GM21619 (cell line): ENCODE results near the gene RAB22A.
"Not testable (repeated sequence)": the region's sequence is repeated elsewhere in the genome, so short reads cannot be mapped to it uniquely, and the experiment has no call there.

Experiments
- ATAC-seq: cut with Tn5 transposase; IDR thresholded peaks from one replicate; pipeline ENCODE4 v1.9.1; 2021; ENCODE audit not compliant: unreplicated experiment

The RAB22A gene

DNA sequence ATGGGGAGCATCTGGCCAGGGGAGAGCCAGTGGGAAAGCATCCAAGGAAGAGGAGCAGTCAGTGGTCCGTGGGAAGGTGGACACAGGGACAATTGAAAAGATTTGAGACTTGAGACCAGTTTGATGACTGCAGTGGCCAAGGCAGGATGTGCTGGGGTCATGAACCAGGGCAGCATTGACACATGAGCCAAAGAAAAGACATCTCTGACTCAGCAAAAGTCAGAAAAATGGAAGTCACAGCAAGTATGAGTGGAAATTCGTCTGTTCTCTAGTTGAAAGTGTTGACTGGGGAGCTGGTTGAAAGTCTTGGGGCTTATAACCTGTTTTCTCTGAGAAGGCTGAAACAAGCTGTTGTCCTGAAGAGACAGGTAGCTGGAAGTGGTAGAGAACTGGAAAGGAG lies 31.3 kb downstream of the RAB22A start:
- no peak for ATAC-seq

DNA sequence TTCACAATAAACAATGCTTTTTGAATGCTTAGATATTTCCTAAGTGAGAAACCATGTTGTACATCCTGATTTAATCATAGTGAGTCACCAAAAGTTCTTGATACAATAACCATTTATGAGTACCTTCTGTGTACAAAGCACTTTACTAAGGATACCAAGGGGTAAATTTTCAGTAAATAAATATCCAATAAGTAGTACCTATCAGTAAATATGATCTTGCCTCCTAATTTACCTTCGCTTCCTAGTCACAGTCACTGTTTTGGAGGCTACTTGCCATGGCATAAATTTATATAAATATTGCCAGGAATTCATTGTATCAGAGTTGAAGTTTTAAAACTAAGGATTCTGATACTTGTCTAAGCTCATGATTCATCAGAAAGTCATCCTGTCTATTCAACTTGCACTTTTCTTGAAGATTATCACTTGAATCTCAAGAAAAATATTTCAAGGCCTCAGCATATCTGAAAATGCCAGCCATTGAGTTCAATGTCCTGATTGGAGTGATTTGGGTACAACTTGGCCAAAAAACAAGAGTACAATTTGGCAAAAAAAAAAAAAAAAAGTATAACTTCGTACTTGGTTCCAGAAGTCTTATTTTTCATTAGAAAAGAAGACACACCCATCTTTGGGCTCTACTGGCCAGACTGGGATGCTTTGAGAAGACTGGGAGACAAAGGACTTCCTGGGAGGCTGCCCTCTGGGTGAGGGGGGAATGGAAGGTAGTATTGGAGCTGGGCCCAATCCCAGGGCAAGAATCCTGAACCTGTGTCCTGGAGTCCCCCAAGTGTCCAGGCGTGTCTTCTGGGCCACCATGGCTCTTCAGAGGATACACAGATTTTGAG lies 32.8 kb downstream of the RAB22A start:
- ATAC-seq = no peak

DNA sequence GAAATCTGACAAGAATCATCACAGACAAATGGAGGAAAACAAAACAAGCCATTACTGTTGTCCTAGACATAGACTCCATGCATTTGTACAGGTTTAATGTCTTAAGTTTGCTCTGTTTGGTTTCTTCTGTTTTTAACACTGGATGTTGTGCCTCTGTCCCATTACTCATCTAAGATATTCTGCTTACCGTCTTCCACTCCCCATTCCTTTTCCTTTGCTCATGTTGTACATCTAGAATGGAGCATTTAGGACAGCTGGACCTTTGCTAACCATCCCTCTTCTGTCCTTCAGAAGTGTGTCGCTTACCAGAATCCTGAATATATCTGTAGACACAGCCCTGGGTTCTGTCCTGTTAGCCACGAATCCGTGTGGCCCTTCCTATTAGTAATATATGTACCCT lies 35.2 kb downstream of the RAB22A start:
- ATAC-seq = no peak

DNA sequence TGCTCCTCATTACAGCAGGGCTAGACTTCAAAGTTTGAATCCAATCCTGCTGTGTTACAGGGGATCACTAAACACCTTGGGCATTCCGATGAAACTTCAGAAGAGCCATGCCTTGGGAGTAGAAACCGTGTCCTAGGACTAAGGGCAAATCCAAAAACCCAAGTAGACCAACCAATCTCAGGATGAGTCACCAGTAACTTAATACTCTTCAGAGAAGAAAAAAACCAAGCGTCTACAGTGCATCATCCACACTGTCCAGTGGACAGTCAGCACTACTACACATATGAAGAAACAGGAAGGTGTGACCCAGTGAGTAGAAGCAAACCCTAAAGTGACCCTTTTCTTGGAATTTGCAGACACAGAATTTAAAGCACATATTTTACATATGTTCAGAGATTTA lies 40.1 kb downstream of the RAB22A start:
- no peak for ATAC-seq

DNA sequence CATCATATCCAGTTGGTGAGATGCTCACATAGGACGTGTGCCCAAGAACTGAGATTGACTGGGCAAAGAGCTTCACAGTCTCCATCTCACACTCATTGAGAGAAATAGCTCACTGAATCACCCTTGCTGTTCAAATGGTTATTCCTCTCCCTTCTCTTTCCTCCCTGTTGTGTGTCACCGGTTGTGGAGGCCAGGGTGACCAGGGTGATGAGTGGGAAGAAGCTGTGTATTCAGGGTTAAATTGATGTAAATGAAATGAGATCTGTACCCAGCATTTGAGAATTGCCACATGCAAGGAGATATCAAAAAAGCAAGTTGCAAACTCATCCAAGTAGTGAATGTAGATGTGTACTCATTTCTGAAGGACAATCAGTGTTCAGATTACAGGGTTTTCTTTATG lies 43.0 kb downstream of the RAB22A start:
- no peak for ATAC-seq

DNA sequence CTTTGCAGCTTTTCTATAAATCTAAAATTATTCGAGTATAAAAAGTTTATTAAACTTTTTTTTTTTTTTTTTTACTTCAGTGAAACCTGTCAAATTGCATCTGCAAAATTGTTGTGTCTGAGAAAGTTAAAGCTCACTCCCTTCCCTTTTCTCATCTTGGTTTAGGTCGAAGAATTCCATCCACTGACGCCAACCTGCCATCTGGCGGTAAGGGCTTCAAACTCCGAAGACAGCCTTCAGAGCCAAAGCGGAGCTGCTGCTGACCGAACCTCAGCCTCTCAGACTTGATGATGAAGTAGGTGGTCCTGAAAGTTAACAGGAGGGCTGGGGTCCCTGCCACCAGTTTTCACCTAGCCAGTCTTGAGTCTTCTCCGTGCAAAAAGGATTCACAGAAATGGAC lies 49.9 kb downstream of the RAB22A start:
- ATAC-seq = no peak

DNA sequence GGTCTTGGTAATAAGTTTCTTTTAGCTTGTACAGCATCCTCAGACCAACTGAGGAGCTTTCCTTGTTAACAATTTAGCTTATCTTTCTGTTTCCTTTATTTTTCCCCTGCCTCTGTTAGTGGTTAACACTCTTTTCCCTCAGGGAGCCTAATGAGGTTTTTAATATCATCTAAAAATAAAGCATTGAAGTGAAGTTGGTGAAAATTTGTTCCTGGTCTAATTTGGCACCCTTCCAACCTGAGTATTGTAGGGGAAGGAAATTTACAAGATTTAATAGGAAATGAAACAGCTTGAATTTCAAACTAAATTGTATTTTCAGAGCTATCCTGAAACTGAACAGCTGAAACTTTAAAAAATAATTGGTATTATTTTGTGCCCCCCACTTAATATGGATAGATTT lies 51.4 kb downstream of the RAB22A start:
- no peak for ATAC-seq

DNA sequence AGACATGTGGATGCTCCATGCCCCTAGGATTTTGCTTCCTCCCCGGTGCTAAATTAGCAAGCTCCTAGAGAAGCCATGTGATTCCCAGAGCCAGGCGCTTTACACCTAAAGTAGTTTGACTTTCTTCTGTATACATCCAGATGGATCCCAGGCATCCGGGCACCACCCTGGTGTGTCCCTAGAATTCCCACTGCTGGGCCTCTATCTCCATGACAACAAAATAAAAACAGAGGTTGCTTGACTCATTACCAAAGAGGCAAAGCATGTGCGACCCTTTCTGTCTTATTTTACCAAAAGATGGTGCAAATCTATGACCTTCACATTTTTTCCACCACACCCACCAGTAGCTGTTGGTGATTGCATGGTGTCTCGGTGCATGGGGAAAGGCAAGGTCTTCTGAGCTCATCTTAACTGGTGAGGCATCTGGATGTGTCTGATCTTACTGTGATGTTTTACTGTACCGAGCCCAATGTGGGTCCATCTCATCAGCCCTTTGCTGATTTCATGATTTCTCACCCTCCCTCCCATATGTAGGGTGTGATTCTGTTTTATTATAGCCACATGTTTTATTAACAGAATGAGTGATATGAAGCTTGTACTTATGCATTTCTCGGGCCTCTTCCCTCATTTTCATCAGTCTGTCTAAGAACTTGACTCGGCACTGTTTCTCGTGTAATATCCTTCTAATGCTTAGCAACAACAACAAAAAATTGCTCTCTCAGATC lies 52.1 kb downstream of the RAB22A start:
- no peak for ATAC-seq

DNA sequence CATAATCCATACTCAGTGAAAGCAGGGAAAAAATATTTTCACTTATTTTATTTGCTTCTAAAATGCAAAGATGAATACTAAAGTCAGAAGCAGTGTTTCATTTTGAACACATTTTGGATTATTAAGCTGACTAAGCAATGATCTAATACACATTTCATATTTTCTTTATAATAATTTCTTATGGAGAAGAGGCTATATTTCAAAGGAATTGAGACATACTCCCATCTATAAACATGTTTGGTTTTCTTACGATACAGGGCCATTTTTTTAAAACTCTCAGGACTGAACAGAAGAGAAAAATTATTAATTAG lies 52.6 kb downstream of the RAB22A start:
- ATAC-seq = no peak

DNA sequence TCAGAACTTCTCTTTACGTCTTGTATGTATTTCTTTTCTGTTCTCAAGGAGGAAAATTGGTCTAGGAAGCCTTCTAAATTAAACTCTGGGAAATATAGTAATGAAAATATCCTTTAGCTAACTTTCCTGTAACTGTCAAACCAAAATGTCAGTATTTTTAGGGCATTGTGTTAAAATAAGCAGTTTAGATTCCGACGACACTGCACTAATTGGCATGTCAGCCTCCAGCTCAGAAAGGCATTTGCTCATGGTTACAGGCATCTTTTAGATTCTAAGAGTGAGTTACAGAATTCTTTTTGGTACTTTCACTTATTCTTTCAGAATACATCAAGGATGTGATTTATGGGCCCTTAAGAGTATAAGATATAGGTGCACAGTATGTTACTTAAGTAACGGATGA lies 53.5 kb downstream of the RAB22A start:
- no peak for ATAC-seq

DNA sequence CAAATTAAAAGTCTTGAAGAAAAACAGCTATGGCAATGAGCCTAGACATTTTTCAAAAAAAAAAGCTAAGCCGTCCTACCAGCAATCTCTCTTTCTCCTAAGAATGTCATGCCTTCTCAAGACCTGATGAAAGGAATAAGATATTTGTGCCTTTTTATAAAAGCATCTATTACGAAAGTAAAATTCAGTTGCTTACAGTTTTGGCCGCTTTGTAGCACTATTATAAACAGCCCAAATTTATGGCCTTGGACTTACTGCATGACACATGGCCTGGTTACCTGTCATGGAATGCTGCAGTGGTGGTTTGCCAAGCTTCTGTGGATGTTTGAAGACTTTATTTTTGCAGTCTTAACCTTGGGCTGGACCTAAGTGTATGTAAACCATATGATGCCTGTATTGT lies 57.4 kb downstream of the RAB22A start:
- no peak for ATAC-seq

DNA sequence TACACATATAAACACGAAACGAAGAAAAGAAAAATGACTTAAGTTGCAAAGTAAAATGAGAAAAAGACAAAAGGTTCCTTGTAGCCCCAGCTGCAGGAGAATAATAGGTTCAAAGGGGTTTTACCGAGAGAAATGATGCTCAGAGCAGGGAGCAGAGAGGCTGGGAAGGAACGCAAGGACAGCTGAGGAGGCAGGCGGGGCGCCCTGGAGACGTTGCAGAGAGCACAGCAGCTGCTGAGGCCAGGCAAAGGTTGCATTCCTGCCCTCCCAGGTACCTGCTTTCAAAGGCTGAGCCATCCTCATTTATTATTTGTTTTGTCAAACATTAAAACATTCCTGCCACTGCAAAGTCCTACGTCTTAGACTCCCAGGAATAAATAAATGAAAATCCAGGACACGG lies 63.3 kb downstream of the RAB22A start:
- no peak for ATAC-seq

DNA sequence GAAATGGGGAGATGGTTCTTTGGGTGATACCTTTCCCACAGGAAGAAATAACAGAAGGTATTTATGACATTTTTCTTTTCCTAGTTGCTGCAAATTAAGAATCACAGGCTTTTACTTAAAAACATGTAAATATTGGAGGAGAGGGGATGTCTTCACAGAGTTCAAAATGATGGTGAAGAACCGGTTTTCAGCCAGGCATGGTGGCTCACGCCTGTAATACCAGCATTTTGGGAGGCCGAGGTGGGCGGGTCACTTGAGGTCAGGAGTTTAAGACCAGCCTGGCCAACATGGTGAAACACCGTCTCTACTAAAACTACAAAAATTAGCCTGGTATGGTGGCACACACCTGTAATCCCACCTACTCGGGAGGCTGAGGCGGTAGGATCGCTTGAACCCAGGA lies 63.8 kb downstream of the RAB22A start:
- ATAC-seq = not testable (repeated sequence)

DNA sequence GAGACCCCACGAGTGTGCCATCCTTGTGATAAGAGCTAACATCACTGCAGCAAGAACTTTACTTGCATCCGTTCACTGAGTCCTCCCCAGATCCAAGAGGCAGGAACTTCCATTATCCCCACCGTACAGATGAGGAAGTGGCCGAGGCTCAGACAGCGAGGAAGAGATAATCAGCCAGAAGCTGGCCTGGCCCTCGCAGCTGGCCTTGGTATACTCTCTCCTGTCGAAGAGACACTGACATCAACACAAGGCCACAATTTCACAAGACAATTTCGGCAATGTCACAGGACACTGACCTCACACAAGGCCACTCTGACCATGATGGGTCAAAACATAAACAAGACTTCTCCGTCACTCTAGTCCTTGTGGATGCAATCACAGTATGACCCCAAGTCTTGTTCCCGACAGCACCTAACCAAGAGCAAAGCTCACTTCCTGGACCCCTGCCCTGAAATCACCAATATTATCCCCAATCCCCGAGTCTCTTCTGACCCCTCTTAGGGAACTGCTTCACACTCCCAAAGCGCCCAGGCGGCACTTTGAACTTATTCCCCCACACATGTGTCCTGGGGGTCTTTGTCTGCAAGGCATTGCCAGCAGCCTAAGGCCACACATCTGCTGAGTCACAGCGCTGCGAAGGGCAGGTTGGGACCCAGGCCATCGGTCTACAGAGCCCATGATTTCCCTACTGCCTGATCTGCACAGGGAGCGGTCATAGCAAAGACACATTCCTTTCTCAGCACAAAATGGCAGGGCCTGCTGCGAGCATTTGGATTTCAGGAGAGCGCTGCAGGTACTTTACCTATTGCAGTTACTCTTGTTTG lies 64.7 kb downstream of the RAB22A start:
- ATAC-seq = no peak

DNA sequence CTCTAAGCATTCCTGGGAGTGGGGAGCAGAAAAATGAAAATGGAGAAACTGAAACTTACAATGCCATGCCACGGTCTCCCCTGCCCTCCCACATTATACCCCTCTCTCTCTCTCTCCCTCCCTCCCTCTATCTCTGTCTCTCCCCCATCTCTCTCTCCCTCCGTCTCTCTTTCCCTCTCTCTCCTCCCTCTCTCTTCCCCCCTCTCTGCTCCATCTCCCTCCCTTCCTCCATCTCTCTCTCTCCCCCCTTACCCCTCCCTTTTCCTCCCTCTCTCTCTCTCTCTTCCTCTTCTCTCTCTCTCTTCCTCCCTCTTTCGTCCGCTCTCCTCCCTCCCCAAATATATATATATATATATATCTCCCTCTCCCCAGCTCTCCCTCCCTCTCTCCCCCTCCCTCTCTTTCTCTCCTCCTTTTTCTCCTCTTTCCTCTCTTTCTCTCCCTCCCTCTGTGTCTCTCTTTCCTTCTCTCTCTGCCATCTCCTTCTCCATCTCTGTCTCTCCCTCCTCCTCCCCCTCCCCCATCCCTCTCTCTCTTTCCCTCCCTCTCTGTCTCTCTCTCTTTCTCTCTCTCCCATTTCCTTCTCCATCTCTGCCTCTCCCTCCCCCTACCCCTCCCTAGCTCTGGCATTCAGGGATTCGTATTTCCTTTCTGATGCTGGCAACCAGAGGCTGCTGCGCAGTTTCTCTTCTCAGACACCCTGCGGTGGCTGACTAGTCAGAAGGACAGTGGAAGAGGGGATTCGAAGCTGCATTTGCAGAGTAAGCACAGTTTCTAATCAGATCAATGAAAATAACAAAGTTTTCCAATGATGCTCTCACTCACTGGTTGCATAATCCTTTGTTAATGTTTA lies 65.6 kb downstream of the RAB22A start:
- no peak for ATAC-seq

DNA sequence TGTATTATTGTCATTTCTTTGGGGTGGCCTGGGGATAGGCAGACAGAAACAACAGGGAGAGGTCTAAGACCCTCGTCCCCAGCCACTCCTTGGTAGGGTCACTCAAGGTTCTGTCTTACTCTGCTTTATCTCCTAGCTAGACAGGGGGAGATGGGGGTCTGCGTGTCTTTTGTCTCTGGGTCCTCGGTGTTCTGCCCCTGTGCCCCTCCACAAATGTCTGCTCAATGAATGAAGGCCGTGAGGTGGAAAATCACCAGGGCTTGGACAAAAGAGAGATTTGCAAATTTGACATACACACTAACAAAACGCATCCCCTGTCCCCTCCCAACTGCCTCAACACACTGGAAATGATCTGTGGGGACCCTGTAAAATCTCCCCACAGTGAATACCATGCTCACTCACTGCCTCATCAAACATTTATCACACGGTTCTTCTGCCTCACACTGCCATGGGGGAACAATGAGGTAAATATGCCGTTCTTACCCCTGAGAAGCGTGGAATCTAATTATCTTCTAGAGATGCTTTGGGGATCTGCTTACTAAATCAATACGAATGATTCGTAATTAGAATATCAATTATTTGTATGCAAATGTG lies 66.3 kb downstream of the RAB22A start:
- ATAC-seq = no peak

DNA sequence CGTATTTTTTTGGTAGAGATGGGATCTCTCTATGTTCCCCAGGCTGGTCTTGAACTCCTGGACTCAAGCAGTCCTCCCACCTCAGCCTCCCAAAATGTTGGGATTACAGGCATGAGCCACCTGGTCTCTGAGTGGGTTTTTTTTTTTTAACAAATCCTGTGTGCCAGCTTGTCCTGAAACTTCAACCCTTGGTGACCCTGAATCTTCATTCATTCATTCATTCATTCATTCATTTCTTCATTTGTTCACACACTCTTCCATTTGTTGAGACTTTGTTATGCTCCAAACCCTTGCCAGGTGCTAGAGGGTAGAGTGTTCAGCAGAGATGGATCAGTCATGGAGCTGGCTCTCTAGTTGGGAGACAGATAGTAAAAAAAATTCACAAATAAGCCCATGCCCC lies 67.5 kb downstream of the RAB22A start:
- ATAC-seq = no peak

DNA sequence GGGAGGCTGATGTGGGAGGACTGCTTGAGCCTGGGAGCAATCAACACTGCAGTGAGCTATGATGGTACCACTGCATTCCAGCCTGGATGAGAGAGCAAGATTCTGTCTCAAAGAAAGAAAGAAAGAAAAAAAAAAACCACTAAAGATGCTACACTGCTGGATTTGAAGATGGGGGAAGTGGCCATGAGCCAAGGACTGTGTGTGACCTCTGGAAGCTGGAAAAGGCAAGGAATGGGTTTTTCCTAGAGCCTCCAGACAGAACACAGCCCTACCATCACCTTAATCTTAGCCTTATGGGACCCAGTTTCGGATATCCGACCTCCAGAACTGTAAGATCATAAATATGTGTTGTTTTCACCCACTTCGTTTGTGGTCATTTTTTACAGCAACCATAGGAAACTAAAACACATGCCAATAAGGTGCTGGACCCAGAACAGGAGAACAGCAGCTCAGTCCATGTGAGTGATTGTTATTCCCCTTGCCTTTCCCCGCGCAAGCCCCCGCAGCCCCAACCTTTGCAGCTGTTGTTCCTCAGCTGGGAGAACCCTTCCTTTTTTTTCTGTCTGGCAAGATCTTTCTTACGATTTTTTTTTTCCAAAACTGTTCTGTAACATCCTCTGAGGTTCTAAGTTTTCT lies 68.4 kb downstream of the RAB22A start:
- ATAC-seq = no peak

DNA sequence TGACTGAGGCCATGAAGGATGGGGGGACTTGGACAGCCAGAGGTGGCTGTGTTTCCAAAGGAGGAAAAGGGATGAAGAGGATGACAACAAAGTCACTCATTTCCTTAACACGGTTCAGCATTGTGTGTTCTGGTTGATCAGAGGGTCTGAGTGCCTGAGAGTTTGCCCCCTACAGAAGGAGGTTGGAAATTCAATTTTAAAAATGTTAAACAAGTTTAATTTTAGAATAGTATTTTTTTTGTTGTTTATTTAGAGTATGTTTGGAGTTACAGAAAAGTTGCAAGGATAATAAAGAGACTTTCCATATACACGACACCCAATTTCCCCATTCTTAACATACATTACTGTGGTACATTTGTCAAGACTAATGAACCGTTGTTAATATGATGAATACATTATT lies 69.2 kb downstream of the RAB22A start:
- no peak for ATAC-seq

DNA sequence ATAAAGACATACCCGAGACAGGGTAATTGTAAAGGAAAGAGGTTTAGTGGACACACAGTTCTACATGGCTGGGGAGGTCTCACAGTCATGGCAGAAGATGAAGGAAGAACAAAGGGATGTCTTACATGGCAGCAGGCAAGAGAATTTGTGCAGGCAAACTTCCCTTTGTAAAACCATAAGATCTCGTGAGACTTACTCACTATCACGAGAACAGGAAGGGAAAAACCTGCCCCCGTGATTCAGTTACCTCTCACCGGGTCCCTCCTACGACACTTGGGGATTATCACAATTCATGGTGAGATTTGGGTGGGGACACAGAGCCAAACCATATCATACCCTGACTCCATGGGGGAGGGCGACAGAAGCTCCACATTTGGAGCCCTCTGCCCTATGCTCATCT lies 72.1 kb downstream of the RAB22A start:
- no peak for ATAC-seq
